NCI-H1417 treated with DMSO at 0.1 percent for 48 hours (cell line): ENCODE measurements around the gene HES3.

Experiments
- DNase-seq: peaks from one replicate; lab custom pipeline; 2025; lab: John Stamatoyannopoulos, UW

Gene HES3

GRCh38 chr1:6279613-6280383, 35.8 kb downstream of the HES3 start:
- DNase-seq, result no peak

- no peak for DNase-seq
Measured at GRCh38 chr1:6280761-6281451, 36.9 kb downstream of the HES3 start.

DNA sequence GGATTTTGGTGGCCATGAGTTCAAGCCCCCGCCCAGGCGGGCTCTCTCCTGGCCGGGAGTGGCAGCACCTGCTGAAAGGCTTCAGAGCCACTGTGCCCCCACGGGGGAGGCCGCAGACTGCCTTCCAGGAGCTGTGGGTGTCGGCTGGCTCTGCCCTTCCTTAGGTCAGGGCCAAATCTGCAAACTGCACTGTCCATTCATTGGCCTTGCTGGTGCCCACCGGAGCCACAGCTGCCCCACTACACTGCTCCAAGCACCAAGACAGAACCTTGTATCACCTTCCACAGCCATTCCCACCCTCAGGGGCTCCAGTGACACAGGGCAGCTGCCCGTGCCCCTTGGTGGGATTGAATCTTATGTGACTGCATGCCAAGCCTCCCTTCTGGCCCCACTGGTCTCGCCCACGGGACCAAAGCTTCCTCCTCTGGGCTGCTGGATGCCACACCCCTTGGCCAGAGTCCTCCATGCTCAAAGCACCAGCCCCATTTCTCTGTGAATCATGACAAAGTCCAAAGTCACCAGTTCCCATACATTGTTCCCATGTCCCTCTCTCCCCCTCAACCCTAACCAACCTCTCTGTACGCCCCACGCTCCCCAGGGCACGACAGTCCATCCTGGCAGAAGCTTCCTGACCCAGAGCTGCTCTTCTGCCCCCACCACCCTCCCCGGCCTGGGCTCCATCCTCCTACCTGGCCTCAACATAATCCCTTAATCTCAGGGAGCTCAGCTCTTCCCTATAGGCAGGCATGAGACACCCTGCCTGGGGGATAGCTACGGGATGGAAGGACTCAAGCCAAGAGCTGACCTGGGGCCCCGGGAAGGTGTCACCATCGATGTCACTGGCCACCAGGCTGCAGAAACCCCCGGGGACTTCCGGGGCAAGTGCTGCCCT, 37.8 kb downstream of the HES3 start:
- no peak for DNase-seq

DNA sequence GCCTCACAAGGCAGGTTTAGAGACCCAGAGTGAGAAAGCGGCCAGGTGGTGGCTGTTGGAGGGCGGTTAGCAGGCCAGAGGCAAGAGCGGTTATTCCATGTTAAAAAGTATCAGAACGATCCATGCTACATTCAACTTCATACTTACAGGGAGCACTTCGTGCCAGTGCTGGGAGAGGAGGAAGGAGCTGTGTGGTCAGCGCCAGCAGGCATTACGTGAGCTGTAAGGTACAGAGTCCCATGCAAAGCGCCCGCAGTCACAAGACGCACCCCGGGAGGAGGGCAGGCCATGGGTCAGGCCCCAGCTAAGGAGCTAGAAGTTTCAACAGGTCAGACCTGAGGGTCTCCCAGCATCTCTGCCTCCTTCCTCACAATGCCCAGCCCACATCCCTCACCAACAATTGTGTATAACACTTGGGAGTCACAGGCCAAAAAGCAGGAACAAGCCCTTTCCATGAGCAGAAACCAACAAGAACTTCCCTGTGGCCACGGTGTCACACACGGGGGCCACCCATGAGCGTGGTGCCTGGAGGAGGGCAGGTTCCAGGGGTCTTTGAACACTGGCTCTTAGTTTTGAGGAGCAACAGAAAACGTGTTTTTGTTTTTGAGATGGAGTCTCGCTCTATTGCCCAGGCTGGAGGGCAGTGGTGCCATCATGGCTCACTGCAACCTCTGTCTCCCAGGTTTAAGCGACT, 38.7 kb downstream of the HES3 start:
- no peak for DNase-seq

GRCh38 chr1:6285336-6285735, 41.4 kb downstream of the HES3 start:
- no peak for DNase-seq

GRCh38 chr1:6286266-6286665, 42.3 kb downstream of the HES3 start:
- no peak for DNase-seq

GRCh38 chr1:6287029-6287428, 43.0 kb downstream of the HES3 start:
- no peak for DNase-seq

- DNase-seq, result no peak
Measured at GRCh38 chr1:6287431-6287886, 43.5 kb downstream of the HES3 start.

DNA sequence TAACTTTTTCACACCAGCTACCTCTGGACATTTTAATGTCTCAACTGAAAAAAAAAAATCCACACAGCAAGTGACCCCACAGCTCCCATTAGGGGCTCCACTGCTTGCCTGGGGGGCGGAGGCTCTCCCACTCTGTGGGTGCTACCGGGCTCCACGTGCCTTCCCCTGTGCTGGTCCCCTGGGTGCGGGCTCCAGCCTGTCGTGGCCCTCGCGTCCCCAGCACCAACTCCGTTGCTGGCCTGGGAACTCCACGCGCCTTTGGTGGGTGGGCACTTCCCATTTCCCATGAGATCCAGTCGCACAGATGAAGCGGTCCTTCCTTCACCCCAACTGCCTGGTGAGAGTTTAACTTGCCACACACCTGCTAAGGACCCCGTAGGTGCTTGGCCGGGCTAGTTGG, 44.0 kb downstream of the HES3 start:
- no peak for DNase-seq

DNA sequence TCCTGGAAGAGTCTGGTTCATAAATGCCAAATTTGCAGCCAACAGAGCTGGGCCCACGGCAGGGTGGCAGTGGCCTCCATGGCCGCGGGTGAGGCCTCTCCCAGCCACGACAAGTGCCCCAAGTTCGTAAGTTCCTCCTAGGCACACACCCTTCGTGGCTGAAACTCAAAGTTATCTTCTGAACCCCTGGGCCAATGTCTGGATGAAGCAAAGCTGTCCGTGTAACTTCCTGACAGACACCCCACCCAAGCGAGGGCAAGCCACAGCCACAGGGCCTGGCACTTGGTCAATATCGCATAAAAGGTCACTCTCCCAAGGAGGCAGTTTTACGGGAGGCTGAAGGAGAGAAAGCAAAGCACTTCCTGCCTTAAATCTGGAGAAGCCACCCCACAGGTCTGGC, 44.7 kb downstream of the HES3 start:
- no peak for DNase-seq

- DNase-seq, result no peak
Measured at GRCh38 chr1:6292102-6292501, 48.1 kb downstream of the HES3 start.

DNA sequence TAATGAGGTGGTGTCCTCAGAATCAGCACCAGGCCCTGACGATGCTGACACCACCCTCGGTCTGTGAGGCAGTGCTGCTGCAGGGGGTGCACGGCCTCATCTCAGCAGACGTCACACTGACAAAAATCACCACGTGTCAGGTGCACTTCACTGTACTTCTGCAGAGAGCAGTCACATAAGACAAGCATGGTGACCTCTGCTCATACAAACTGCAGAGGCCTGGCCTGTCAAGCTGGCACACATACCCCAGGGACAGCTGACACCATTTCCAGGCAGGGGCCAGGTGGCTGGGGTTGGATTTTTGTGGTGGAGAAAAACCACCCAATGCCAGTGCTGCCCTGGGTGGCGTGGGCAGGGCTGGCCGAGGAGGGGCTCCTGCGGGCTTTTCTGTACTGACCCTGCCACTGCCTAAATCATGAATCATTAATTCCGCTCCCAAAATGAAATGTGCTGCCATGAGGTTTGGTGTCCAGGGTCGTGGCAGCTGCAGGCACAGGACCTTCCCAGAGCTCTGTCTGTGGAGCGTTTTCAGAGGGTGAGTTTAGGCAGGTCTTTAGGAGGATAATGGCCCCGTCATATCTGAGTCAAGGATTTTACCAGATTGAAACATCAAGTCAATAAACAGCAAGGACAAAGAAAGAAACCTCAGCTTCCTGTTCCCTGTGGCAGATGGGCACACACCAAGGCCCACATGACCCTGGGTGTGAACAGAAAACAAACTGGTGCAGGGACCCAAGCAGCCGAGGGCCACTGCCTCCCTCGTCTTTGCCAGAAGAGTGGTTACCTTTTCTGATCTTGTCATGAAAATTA, 50.3 kb downstream of the HES3 start:
- no peak for DNase-seq

GRCh38 chr1:6294890-6295556, 51.0 kb downstream of the HES3 start:
- DNase-seq, result no peak
